ENCODE measurements around the gene IFT25.

IFT25 gene

GRCh38 chr1:53956308-53957168, 11.0 kb upstream of the IFT25 start:
- DNase-seq, result peak; percentile 88 to 93

GRCh38 chr1:53954128-53954527, 8.6 kb upstream of the IFT25 start:
- DNase-seq, result no peak

- no peak for DNase-seq
Observed at GRCh38 chr1:53951697-53952096, 6.2 kb upstream of the IFT25 start.

- peak; percentile 56 to 67 for DNase-seq
Observed at GRCh38 chr1:53949023-53949990, 3.8 kb upstream of the IFT25 start.

GRCh38 chr1:53948291-53948690, 2.8 kb upstream of the IFT25 start:
- no peak for DNase-seq

- DNase-seq, result no peak
Observed at GRCh38 chr1:53947172-53947907, 1.8 kb upstream of the IFT25 start.

- peak in 1 of 2 experiments; percentile 82 for DNase-seq
Observed at GRCh38 chr1:53946252-53947171, 1.0 kb upstream of the IFT25 start, which contains the start of gene LRRC42. Gene LRRC42 (plus strand): TSS chr1:53946350. CDS start chr1:53952000, 5,650 bp downstream.

- DNase-seq, result no peak
Observed at GRCh38 chr1:53945183-53945432, 391 bp downstream of the IFT25 start.

GRCh38 chr1:53944469-53945182, 873 bp downstream of the IFT25 start:
- DNase-seq, result no peak

GRCh38 chr1:53943490-53944043, 1.9 kb downstream of the IFT25 start:
- no peak for DNase-seq

GRCh38 chr1:53943090-53943489, 2.4 kb downstream of the IFT25 start:
- no peak for DNase-seq

- DNase-seq, result no peak
Observed at GRCh38 chr1:53942127-53942957, 3.2 kb downstream of the IFT25 start.

GRCh38 chr1:53938136-53938830, 7.2 kb downstream of the IFT25 start:
- DNase-seq, result no peak

GRCh38 chr1:53936430-53936829, 9.1 kb downstream of the IFT25 start:
- DNase-seq, result no peak

GRCh38 chr1:53934170-53934765, 11.2 kb downstream of the IFT25 start:
- DNase-seq, result no peak

GRCh38 chr1:53931523-53931922, 14.0 kb downstream of the IFT25 start:
- DNase-seq, result no peak

GRCh38 chr1:53930932-53931331, 14.6 kb downstream of the IFT25 start:
- DNase-seq, result no peak

- no peak for DNase-seq
Observed at GRCh38 chr1:53929246-53929960, 16.1 kb downstream of the IFT25 start.
